ENCODE results near the gene CACNA1C.

Gene CACNA1C

GRCh38 chr12:2606186-2606910 is 553.6 kb downstream of the CACNA1C start:
- no peaks in the 10 kb centered on the region for H4K20me1 ChIP-seq (ENCODE audit: control insufficient read depth, insufficient read depth, low read depth, low read length)
- no peak overlapping the region for H3K4me2 ChIP-seq (ENCODE audit: low read length)
- no peak for TF ChIP-seq CTCF (IDR thresholded peaks at IDR 0.05; ENCODE audit: low read depth, low read length, poor library complexity, severe bottlenecking)
- TF ChIP-seq EZH2phosphoT487 (IDR thresholded peaks at IDR 0.05; ENCODE audit: borderline replicate concordance, low read length) = no peak
- no peaks in the 10 kb centered on the region for H3K9me2 ChIP-seq (replicated peaks; ENCODE audit: control insufficient read depth, low read length)
- no peaks in the 10 kb centered on the region for H3K27me3 ChIP-seq (ENCODE audit: control insufficient read depth, low read length)
- no peaks in the 10 kb centered on the region for H3K9me3 ChIP-seq (ENCODE audit: control insufficient read depth, insufficient read depth, low read length)
- H3K4me1 ChIP-seq (ENCODE audit: control insufficient read depth, low read length) = no peaks in the 10 kb centered on the region
- H3K36me3 ChIP-seq (ENCODE audit: control insufficient read depth, low read length) = no peaks in the 10 kb centered on the region
- no peak overlapping the region for H3K27ac ChIP-seq (ENCODE audit: low read depth, low read length)
- H3K79me2 ChIP-seq (ENCODE audit: control insufficient read depth, low read length) = no peaks in the 10 kb centered on the region
- no peaks in the 10 kb centered on the region for H3F3A ChIP-seq (ENCODE audit: control insufficient read depth, insufficient read depth)
- no peak overlapping the region for H3K4me3 ChIP-seq (ENCODE audit: low read length)

GRCh38 chr12:2607881-2608607 is 555.3 kb downstream of the CACNA1C start:
- H3K27me3 ChIP-seq (ENCODE audit: control insufficient read depth, low read length) = peaks cover 5% of the 10 kb centered on the region; the same call in 1 of the 2 replicates

GRCh38 chr12:2608608-2608945 is 555.8 kb downstream of the CACNA1C start:
- H3K79me2 ChIP-seq (ENCODE audit: control insufficient read depth, low read length) = no peaks in the 10 kb centered on the region
- TF ChIP-seq CTCF (IDR thresholded peaks at IDR 0.05; ENCODE audit: low read depth, low read length, poor library complexity, severe bottlenecking) (no peak), EZH2phosphoT487 (IDR thresholded peaks at IDR 0.05; ENCODE audit: borderline replicate concordance, low read length) (no peak)
- no peak overlapping the region for H3K4me2 ChIP-seq (ENCODE audit: low read length)

More at GRCh38 chr12:2607881-2608607, 555.3 kb downstream of the CACNA1C start:
- Histone ChIP-seq H3K4me1 (ENCODE audit: control insufficient read depth, low read length) (no peaks in the 10 kb centered on the region), H3K9me2 (replicated peaks; ENCODE audit: control insufficient read depth, low read length) (no peaks in the 10 kb centered on the region), H3K9me3 (ENCODE audit: control insufficient read depth, insufficient read depth, low read length) (no peaks in the 10 kb centered on the region), H3K79me2 (ENCODE audit: control insufficient read depth, low read length) (no peaks in the 10 kb centered on the region), H3K4me3 (ENCODE audit: low read length) (no peak overlapping the region), H3K36me3 (ENCODE audit: control insufficient read depth, low read length) (no peaks in the 10 kb centered on the region), H3K27ac (ENCODE audit: low read depth, low read length) (no peak overlapping the region), H4K20me1 (ENCODE audit: control insufficient read depth, insufficient read depth, low read depth, low read length) (no peaks in the 10 kb centered on the region), H3K4me2 (ENCODE audit: low read length) (no peak overlapping the region), H3F3A (ENCODE audit: control insufficient read depth, insufficient read depth) (no peaks in the 10 kb centered on the region)
- TF ChIP-seq CTCF (IDR thresholded peaks at IDR 0.05; ENCODE audit: low read depth, low read length, poor library complexity, severe bottlenecking) = no peak
- no peak for TF ChIP-seq EZH2phosphoT487 (IDR thresholded peaks at IDR 0.05; ENCODE audit: borderline replicate concordance, low read length)

More at GRCh38 chr12:2608608-2608945, 555.8 kb downstream of the CACNA1C start:
- Histone ChIP-seq H3K27ac (ENCODE audit: low read depth, low read length) (no peak overlapping the region), H3F3A (ENCODE audit: control insufficient read depth, insufficient read depth) (no peaks in the 10 kb centered on the region), H3K4me1 (ENCODE audit: control insufficient read depth, low read length) (no peaks in the 10 kb centered on the region), H4K20me1 (ENCODE audit: control insufficient read depth, insufficient read depth, low read depth, low read length) (no peaks in the 10 kb centered on the region), H3K4me3 (ENCODE audit: low read length) (no peak overlapping the region), H3K9me3 (ENCODE audit: control insufficient read depth, insufficient read depth, low read length) (no peaks in the 10 kb centered on the region), H3K36me3 (ENCODE audit: control insufficient read depth, low read length) (no peaks in the 10 kb centered on the region), H3K27me3 (ENCODE audit: control insufficient read depth, low read length) (peaks cover 11% of the 10 kb centered on the region), H3K9me2 (replicated peaks; ENCODE audit: control insufficient read depth, low read length) (no peaks in the 10 kb centered on the region)

Data from DOHH2 (cell line).